Smooth muscle cell of trachea (primary cell): Measurements from ENCODE around the gene PSG5. TPM values are rescaled to one million over a fixed set of nuclear protein-coding genes. Genes with fewer than 3 reads are reported as not detected.

ENCODE experiments used
- total RNA-seq: library from RNA; depleted of rRNA; stranded (reverse); fragments of >200 nt; gene quantifications from 2 replicates; pipeline ENCODE4 v1.2.1, GENCODE V29; 2014

Gene PSG5
- total RNA-seq = 8.6 and 19.8 TPM in 2 replicates

GRCh38 chr19:43186311-43186935 lies at the start of gene PSG5:
PSG5 (minus strand) TSS chr19:43186536; CDS start chr19:43186405, 131 bp downstream.

DNA sequence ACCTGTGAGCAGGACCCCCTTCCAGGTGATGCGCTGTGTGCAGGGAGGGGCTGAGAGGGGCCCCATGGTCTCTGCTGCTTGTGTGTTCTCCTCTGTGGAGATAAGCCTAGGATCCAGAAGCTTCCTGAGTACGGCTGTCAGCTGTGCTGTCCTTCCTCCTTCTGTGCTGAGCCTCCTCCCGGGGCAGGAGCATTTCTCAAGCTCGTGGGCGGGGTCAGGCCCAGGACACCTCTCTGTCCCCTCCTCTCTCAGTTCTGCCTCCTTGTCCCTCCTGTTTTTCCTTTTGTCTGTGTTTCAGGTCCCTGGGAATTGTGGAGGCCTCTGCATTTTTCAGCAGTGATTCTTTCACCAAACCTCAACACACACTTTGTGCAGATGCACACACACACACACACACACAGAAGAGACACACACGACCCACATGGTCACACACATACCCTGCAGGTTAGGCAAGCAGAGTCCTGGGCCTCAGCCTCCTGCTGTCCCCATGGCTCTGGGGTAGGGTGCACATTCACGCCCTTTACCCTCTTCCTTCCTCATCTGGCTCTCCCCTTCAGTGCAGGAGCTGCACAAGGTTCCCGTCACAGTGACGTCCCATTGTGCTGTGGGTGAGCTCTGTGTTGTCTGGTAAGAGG lies 19.3 kb upstream of the PSG5 start, which contains the start of gene PSG4:
Gene PSG4 (minus strand): TSS at position 168 of the 635 bp plus-strand sequence. CDS start 102 bp downstream, at position 66.

Other genes starting within 250 kb of the PSG5 start
- 0.17 and 0.44 TPM in 2 replicates for gene PSG7, start 249.3 kb downstream of the PSG5 start, total RNA-seq
- gene PSG11, start 160.1 kb downstream of the PSG5 start, total RNA-seq = not detected in 2 replicates
- 0.50 TPM in 1 of 2 replicates, not detected in the other for gene PSG2, start 103.8 kb downstream of the PSG5 start, total RNA-seq
- 0.29 and 48.5 TPM in 2 replicates for gene PSG4, start 19.1 kb upstream of the PSG5 start, total RNA-seq
- 0.17 TPM in 1 of 2 replicates, not detected in the other for gene PSG9, start 83.0 kb upstream of the PSG5 start, total RNA-seq
- gene CD177, start 167.2 kb upstream of the PSG5 start, total RNA-seq = under 0.01 and 0.17 TPM in 2 replicates
- not detected in 2 replicates for gene TEX101, start 228.4 kb upstream of the PSG5 start, total RNA-seq